Left ventricle myocardium superior (tissue), 1 donor: ENCODE data around the gene DNM1. TPM values are rescaled to one million over a fixed set of nuclear protein-coding genes. Genes with fewer than 3 reads are reported as not detected.
A peak's percentile ranks its signal among the peaks of the same experiment; 100 is the strongest.

ENCODE experiments used
- ATAC-seq: fragments of 200-7000 bp; cut with Tn5 transposase; one replicate; pipeline ENCODE4 v1.9.1; 2020; ENCODE audit warnings: mild to moderate bottlenecking, moderate library complexity
- DNase-seq: peaks from one replicate; pipeline ENCODE4 v3.0.0-alpha.2; 2020
- intact Hi-C: fragments of 100-400 bp; cut with micrococcal nuclease; formaldehyde crosslinking; loops from one replicate; pipeline ENCODE4 v1.11.0; 2022
- long read RNA-seq: library from polyadenylated mRNA; unstranded; transcript quantifications from one replicate; pipeline ENCODE4 v2.0.0, GENCODE V29; 2021
- total RNA-seq: library from RNA; stranded (reverse); fragmentation: NEBNext Ultra II Directional; extraction: Animal tissue kit (Norgen Biotek cat#: 25700); gene quantifications from one replicate; pipeline ENCODE4 v1.2.1, GENCODE V29; 2021
- donor health status: DM: no; HTN: yes; CAD: no; lungs with severe emphysema.

DNM1 gene
- total RNA-seq: 5.4 TPM
- long read RNA-seq, partial matches to known transcripts: 2 of 4 reads
- long read RNA-seq, other reads (novel, unspliced or antisense): 2 of 4 reads

DNA sequence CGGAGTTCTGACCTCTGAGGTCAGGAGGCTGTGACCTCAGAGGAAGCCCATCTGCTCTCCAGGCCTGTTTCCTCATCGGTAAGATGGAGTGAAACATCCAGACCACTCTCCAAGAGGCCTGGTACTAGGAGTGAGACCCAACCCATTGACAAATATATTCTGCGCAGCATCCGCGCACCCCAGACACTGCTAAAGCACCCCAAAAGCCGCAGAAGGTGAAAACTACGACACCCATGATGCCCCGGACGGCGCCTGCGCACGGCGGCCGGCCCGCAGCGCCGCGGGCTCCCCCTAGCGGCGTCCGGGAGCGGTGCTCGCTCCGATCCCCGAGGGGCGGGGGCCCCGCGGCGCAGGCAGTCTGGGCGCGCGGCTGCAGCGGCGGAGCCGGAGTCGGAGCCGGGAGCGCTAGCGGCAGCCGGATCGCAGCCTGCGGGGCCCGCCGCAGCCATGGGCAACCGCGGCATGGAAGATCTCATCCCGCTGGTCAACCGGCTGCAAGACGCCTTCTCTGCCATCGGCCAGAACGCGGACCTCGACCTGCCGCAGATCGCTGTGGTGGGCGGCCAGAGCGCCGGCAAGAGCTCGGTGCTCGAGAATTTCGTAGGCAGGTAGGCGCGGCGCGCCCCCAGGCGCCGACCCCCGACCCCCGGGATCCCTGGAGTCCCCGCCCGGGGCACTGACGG lies at the start of gene DNM1:
DNM1 (plus strand) TSS at position 356 of the 683 bp plus-strand sequence; CDS start at position 448, 92 bp downstream.
- DNase-seq (peak; percentile 83), ATAC-seq (peak; percentile 87)
- intact Hi-C loops: no loop called here

DNA sequence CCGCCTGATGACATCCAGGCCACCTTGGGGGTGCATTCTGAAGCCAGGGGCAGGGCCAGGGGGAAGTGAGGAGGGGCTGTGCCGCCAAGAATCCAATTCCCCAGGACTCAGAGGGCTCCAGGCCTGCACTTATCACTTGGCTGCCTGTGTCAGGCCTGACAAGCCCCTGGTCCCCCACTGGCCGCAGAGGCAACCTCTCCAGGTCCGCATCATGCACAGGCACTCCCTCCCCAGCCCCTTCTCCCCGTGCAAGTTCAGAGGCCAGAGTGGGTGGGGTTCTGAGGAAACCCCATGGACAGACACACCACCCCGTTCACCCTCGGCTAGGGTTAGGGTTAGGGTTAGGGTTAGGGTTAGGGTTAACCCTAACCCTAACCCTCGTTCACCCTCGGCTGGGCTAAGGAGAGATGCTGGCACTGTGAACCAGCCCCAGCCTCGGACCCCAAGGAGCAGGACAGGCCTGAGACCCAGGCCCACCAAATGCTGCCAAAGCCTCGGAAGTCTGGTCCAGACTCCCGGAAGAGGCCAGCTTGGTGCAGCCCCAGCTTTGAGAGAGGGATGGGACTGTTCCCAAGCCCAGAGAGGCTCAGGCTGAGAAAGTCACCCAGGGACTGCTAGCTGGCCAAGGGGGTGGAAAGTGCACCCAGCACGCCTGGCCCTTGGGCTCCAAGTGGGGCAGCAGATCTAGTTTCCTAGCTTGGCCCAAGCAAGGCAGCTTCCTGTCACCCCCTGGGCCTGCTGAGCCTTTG lies 49.1 kb upstream of the DNM1 start:
- DNase-seq: peak; percentile 21

DNA sequence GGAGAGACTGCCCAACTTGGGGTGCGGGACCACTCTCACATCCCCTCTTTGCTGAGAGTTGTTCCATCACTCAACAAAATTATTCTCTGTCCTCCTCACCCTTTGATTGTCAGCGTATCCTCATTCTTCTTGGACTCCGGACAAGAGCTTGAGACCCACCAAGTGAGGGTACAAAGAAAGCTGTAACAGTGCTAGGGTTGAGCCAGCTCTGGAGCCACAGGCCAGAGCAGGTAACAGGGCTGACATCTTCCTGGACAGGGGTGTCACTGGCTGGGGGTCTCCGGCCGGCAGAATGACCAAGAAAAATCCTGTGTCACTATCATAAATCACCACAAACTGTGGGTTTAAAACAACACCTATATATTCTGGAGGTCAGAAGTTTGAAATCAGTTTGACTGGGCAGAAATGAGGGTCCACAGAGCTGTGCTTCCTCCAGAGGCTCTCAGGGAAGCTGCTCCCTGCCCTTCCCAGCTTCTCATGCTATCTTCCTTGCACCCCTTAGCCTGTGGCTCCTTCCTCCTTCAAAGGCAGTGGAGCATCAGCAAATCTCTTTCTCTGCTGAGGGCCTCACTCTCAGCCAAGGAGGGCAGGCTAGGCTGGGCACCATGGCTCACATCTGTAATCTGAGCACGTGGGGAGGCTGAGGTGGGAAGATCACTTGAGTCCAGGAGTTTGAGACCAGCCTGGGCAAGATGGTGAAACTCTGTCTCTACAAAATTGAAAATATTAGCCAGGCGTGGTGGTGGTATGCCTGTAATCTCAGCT lies 47.3 kb upstream of the DNM1 start:
- ATAC-seq (no peak), DNase-seq (peak; percentile 11)
- intact Hi-C loops: no loop called here

More for the DNA sequence above, 49.1 kb upstream of the DNM1 start:
- ATAC-seq: no peak
- intact Hi-C loops: no loop called here

DNA sequence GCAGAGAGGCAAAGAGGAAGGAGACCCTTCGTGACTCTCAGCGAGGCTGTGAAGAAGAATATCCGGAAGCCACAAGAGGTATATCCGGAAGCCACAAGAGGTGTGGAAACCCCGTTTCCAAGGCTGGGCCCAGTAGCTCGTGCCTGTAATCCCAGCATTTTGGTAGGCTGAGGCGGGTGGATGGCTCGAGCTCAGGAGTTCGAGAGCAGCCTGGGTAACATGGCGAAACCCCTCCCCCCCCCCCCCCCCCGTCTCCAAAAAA lies 43.7 kb upstream of the DNM1 start:
- no peak for ATAC-seq
- intact Hi-C loops: no loop called here
- DNase-seq: no peak

- ATAC-seq (peak; percentile 93), DNase-seq (peak; percentile 97)
- intact Hi-C loops: no loop called here
Observed at GRCh38 chr9:128159784-128160602, 43.2 kb upstream of the DNM1 start, which contains the start of gene BBLN. Gene BBLN (plus strand): TSS chr9:128160265. CDS start chr9:128160408, 143 bp downstream.

- DNase-seq (no peak), ATAC-seq (peak; percentile 2)
- intact Hi-C loops: no loop called here
Observed at GRCh38 chr9:128160603-128160987, 42.6 kb upstream of the DNM1 start.

GRCh38 chr9:128161215-128161902 lies 41.8 kb upstream of the DNM1 start:
- intact Hi-C loops: no loop called here
- ATAC-seq (peak; percentile 6), DNase-seq (no peak)

DNA sequence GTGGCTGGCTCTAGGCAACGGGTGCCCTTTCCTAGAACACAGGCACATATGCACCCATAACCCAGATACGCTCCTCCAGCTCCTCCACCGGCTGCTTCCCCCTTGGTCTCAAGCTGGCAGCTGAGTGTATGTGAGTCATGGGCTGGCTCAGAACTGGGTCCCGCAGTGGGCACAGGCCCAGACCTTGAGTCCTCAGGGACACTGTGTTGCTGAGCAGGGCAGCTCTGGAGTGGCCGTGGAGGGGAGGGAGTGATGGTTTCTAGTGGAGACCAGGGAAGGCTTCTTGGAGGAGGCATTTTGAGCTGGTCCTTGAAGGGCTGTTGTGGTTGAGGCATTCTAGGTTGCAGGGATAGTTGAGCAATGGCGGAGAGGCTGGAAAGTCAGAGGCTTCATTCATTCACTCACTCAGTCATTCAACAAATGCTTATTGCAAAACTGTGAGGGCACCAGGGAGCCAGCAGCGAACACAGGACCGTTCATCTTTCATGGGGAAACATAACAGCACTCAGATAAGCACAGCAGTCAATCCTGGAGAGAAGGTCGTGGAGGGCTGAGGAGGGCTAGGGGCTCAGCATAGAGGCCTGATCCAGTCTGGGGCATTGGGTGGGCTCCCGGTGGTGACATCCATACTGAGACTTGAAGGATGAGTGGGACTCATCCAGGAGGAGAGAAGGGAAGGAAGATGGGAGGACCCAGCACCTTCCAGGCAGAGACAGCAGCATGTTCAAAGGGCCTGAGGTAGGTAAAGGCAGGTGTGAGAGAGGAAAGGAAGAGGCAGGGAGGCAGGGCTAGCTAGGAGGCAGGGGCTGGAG lies 40.8 kb upstream of the DNM1 start:
- intact Hi-C loops: no loop called here
- ATAC-seq (peak; percentile 54), DNase-seq (peak; percentile 76)

DNA sequence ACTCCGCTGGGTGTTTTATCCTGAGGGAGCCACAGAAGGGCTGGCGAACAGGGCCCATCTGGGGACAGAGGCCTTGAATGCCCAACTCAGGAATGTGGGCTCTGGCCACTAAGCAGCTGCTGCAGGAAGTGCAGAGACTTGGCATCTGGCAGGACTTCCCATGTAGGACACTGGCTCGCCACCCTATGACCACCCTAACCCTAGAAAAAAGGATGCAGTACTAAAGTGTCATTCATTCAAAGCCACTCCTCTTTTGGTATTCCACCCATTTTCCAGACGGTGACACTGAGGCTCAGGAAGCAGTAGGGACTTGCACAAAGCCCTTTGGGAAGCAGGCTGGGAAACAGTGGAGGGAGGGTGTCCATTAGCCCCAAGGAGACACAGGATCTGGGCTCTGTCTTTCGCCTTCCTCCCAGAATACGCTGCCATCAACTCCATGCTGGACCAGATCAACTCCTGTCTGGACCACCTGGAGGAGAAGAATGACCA lies 40.1 kb upstream of the DNM1 start:
- DNase-seq (no peak), ATAC-seq (no peak)
- intact Hi-C loops: no loop called here

DNA sequence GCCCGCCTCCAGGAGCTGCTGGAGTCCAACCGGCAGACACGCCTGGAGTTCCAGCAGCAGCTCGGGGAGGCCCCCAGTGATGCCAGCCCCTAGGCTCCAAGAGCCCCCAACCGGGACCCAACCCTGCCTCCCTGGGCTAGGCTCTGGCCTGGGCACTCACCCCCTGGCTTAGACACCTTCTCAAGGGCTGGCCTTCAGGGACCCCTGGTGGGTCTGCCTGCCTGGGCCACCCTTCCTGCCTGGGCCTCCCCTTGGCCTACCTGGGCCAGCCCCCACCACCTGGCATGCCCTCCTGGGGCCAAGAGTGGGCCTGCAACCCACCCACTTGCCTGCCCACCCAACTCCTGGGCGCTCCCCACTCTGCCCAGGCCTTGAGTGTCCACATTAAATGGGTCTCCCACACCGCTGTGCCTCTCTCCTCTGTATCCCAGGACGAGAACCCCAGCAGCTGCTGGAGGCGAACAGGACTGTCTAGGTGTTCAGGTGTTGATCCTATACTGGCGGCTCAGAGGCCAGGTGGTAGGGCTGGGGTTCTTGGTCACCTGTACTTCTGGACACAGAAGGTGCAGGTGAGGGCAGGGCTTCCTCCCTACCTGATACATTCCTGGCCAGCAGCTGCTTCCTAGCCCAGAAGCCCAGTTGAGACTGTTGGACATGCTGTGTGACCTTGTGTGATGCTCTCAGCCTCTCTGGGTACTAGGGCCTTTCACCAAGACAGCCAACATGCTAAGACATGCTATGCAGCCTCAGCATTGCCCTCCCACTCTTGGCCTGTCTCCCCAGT lies 39.5 kb upstream of the DNM1 start:
- intact Hi-C loops: no loop called here
- DNase-seq (no peak), ATAC-seq (no peak)

- intact Hi-C loops: no loop called here
- DNase-seq (no peak), ATAC-seq (no peak)
Observed at GRCh38 chr9:128164307-128164885, 38.8 kb upstream of the DNM1 start.

DNA sequence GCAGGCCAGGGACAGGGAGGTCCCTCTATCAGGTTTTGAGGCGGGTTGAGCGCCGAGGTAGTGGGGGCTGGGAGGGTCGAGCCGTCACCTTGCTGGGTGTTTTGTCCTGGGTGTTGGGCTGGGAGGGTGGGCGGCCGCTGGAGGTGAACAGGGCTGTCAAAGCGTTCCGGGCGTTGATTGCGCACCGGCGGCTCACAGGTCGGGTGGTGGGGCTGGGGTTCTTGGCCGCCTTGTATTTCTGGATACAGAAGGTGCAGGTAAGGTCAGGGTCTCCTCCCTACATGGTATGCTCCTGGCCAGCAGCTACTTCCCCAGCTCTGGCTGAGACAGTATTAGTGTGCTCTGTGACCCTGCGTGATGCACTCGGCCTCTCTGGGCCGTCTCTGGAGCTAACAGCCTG lies 37.0 kb upstream of the DNM1 start:
- ATAC-seq: no peak
- DNase-seq: no peak
- intact Hi-C loops: no loop called here

DNA sequence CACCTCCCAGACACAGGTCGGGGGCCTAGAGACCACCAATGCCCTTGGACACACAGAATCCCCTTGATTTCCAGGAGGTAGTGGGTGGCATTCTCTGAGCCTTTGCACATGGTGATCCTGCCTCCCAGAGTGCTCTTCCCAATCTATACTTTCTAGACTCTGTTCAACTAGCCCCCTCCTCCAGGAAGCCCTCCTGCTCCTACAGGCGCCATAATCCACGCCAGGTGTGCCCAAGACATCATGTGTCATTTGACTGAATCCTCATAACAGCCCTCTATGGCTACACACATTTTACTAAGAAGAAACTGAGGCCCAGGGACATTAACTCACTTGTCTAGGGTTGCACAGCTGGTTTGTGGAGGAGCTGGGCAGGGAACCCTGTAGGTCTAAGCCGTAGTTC lies 36.0 kb upstream of the DNM1 start:
- intact Hi-C loops: no loop called here
- DNase-seq (no peak), ATAC-seq (no peak)

- DNase-seq (no peak), ATAC-seq (no peak)
- intact Hi-C loops: no loop called here
Observed at GRCh38 chr9:128168731-128169308, 34.4 kb upstream of the DNM1 start.

DNA sequence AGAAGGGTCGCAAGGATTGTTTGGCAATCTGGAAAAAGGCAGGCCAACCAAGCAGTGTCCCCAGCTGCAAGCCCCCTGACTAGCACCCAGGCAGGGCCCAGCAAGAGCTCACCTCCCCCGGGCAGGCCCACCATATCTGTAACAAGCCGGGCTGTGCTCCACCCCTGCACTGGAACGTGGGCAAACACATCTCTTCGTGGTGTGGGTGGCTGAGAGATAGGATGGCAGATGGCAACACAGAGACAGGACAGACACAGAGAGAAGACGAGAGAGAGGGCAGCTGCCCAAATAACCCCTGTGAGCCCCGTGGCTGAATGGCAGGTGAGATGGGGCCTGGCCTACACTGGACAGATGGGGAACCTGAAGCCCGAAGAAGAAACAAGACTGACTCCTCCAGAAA lies 33.7 kb upstream of the DNM1 start:
- ATAC-seq (no peak), DNase-seq (no peak)
- intact Hi-C loops: no loop called here

- intact Hi-C loops: no loop called here
- DNase-seq (no peak), ATAC-seq (no peak)
Observed at GRCh38 chr9:128169925-128170324, 33.3 kb upstream of the DNM1 start.
